DMS114 treated with DMSO at 0.1 percent for 48 hours (cell line): ENCODE measurements around the gene TRIM31.

Experiments
- DNase-seq: peaks from one replicate; lab custom pipeline; 2025; ENCODE audit not compliant: unreplicated experiment; lab: John Stamatoyannopoulos, UW

TRIM31 gene, protein sequence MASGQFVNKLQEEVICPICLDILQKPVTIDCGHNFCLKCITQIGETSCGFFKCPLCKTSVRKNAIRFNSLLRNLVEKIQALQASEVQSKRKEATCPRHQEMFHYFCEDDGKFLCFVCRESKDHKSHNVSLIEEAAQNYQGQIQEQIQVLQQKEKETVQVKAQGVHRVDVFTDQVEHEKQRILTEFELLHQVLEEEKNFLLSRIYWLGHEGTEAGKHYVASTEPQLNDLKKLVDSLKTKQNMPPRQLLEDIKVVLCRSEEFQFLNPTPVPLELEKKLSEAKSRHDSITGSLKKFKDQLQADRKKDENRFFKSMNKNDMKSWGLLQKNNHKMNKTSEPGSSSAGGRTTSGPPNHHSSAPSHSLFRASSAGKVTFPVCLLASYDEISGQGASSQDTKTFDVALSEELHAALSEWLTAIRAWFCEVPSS

DNA sequence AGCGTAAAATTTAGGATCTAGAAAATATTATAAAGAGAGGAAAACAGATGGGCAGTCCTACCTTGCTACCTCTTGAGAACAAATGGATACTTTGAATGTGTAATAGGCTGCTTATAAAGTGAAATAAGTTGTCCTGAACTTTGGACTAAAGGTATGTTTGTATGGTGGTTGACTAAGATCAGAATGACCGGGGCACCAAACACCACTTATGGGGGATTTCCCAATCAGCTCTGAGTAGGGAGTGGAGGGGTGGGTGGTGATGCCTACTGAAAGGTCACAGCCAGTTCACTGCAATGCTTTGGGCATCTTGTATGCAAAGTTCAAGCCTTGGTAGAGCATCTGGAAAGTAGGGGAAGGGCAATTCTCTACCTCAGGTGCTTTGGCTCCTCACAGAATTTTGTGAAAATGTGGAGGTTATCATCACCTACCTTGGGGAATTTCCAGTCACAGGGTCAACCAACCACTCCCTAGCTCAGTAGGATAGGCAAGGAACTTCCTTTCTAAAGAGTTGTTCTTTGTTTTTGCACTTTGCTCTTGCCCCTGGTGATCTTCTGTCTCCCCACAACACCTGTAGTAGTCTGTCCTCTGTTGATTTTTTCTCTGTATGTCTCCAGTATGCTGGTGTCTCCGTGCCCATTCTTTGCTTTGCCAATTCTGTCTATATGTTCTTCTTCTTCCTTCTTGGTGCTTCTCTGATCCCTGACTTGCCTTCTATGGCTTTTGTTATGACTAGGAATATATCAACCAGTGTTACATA is at the start of gene TRIM31:
Gene TRIM31, minus strand, starts transcription at position 88 of the 757 bp plus-strand sequence. CDS start 285 bp downstream, outside the sequence.
- DNase-seq = no peak

DNA sequence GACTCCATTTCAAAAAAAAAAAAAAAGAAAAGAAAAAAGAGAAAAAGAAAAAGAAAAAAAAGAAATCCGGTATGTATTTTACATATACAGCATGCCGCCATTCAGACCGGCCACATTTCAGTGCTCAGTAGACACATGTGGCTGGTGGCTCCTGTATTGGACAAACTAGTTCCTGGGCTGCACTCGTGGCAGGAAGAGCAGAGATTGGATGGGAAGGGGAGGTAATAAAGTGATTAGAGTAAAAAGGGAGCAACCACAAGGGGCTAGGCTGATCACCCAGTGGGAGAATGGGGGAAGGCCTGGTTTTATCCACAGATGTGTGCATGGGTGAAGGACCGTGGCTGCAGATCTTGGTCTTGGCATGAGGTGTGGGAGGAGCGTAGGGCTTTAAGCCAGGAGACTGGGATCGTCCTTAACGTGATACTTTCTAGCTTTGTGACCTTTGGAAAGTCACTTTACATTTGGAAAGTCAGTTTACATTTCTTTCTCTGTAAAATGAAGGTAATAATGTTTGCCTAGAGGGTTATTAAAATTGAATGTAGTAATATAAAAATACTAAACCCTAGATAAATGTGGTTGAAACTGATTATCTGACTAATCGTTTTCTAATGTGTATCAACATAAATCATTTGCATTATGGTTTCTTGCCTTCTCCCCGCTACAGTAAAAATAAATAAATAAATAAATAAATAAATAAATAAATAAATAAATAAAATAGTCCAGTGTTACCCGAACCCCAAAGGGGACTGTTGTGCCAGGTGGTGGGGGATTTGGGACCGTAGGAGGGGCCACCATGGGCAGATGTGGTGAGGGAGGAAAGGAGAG is 49.6 kb upstream of the TRIM31 start:
- DNase-seq = no peak

DNA sequence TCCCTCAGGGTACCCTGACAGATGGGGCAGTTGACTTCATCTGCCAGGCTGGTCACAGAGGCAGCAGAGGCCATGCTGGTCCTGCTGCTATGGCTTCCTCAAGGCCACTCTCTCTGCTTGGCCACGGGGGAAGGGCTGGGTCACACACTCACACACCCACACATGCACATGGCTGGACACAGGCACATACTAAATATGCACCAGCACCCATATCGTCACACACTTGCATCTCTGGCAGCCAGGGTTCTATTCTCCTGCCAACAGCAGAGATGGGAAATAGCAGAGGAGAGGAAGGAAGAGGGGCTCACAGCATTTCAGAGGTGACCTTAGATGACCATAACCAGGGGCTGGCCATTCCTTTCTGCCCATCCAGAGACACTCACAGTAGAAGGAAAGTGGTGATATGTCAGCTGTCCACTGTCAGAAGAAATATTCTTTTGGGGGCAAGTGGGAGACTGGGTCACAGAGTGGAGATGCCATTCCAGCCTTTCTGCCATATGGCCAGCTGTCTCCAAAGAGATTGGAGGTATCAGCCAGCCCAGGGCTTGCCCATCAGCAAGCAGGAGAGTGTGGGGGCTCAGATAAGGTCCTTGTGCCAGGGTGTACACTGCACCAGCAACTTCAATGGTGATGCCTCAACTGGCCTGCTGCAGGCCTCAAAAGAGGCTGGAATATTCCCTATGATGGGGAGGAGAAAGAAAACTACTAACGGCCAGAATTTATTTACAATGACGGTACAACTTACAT is 48.1 kb upstream of the TRIM31 start, which contains the start of gene TRIM10:
Gene TRIM10, minus strand, starts transcription at position 427 of the 747 bp plus-strand sequence. Its CDS starts 353 bp downstream, at position 74.
- DNase-seq = no peak

DNA sequence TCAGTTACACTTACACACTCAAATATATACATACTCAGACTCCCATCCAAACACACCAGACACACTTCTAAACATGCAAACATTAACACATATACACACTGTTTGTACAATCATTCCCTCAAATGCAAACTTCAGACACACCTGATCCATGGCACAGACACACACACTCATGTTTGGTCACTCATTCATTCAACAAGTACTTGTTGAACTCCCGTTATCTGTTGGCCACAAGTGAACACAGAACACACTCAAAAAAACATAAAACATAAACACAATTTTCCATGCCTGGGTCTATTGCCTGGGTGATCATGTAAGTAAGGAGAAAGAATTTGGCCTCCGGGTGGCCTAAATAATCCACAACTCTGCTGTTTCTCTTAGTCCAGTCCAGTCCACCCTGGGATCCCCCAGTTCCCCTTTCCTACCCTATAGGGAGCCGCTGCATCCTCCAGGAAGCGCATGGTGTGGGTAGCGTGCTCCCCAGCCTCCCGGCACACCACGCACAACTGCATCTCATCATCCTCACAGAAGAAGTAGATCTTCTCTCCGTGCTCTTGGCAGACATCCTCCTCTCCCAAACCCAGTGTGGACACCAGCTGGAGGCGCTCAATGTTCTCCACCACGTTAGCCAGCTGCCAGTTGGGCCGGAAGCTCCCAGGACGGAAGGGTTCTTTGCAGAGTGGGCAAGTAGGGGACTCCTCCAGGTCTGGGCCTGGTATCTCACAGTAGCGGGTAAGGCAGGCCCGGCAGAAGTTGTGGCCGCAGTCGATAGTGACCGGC is 47.3 kb upstream of the TRIM31 start:
- no peak for DNase-seq

DNA sequence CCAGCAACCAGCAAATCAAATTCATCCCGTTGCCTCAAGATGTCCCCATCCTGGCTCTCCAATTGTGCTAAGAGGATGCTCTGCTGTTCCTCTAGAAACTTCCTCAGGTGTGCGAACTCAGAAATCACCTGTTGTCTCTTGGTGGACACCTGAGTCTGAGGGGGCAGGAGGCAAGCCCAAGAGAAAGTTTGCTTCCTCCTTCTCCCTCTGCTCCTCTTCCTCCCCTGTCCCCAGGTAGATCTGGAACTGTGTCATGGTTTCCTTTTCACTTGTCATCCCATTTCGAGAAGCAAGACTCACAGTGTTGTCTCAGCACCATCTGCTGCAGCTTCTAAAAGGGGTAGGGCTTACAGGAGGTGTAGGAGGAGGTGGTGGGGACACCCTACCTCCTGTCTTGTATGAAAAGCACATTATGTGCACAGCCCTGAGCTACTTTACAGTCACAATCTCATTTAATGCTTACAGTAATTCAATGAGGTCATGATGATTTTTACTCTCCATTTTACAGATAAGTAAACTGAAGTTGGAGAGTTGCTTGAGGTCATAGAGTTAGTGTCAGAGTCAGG is 45.7 kb upstream of the TRIM31 start:
- no peak for DNase-seq

DNA sequence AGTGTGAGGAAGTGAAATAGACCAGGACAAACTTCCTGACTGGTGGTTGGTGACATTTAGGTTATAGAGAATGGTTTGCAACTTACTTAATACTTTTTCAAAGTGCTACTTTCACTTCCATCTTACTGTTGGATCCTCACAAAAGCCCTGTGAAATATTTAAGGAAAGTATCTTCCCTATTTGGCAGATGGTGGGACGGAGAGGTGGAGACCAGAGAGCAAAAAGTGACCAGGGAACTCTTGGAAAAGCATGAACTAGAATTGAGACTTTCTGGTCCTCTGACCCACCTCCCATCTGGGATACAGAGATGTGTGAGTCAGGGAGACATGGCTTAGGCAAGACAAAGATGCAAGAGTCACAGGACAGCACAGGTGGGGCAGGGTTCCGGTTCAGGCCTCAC is 45.1 kb upstream of the TRIM31 start:
- no peak for DNase-seq

DNA sequence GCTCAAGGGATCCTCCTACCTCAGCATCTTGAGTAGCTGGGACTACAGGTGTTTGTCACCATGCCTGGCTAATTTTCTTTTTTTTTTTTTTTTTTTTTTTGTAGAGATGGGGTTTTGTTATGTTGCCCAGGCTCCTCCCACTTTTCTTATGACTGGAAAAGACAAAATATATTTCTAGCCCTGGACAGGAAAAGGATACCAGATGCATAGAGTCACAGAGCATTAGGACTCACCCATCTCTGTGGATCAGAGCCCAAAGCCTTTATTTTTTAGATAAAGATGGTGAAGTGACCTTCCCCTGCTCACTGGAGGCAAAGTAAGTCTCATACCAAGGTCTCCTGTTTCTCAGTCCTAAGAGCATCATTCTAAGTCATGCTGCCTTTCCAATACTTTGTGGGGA is 44.7 kb upstream of the TRIM31 start:
- no peak for DNase-seq

DNA sequence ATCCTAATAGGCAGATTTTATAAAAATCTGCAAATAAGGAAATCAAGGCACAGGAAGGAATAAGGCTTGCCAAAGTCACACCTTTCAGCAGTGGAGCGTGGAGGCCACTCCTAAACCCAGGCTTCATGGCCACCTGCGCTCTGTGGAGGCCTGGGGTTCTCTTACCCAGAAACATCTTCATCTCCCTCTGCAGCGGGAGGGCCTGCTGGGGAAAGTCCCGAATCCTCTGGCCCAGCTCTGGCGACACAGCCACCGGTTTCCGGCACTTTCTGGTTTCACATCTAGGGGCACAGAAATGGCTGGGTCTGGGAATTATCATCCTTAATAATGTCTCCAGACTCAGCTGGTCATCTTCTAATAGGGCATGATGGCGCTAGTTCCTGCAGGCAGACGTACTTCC is 43.9 kb upstream of the TRIM31 start:
- DNase-seq = no peak

DNA sequence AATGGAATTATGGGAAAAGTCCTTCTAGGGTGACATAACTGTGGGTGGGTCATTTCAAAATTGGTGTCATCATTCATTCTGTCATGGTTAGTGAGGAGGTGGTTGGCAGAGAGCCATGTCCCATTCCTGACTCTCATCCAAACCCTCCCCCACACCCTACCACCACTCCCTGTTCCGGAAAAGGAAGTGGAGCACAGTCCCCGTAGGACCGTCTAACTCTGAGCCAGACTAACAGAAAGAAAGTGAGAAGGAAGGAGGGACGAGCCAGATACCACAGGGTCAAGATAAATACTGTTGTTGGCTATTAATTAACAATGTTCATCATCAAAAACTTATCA is 43.3 kb upstream of the TRIM31 start:
- DNase-seq = no peak

DNA sequence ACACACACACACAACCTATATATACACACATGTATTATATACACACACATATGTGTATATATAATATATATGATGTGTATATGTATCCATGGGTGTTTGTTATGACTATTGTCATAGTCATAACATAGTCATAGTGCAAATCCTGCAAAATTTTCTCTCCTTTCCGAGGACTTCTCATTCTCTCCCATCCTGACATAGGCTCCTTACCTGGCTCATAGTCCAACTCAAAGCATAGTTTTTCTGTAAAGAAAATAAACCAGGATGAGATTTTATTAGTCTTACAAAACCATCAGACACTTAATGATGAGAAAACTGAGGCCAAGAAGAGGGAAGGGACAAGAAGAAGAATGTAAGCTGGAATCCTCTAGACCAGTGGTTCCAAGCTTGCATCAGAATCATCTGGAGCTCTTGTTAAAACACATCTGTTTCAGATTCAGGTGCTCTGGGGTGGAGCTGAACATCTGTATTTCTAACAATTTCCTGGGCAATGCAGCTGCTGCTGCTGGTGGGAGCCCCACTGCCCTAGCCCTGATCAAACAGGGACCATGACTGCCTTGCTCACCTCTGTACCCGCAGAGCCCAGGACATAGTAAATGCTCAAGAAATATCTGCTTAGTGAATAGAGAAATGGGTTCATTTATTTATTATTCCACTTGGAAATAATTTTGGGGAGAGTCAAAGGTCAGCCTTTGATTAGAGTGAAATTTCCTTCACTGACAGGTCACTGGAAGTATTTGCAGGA is 42.8 kb upstream of the TRIM31 start:
- no peak for DNase-seq

DNA sequence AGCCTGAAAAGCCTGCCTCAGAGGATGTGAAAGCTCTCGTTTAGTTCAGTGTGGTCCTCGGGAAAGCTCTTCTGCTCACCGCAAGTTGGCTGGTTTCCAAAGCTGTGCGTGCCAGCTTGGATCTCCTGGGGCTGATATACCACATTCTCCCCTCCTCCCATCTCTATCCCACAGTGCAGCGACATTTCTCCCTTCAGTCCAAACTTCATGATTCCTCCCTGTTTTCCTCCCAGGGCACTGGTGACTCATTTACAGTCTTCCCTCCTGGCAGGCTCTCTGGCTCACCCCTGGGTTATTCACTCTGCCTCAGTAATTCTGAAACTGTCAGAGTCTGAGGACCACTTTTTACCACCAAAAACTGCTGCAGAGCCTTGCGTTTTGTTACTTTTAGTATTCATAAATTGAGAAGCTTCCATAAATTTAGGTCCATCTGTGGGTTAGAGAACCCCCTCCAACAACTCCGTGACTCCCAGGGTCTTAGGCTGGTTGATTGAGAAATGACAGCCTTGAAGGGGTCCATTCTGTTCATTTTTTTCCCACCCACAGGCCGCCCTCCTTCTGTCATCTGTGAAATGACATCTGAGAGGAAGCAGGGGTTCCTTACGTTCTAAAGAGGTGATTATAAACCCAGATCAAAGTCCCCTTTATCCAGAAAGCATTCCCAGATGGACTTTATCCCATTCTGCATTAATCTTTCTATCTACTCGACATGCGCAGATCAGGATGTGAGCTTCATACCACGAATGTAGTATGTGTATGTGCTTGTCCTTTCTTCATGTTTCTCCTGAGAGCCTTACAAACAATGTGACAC is 42.0 kb upstream of the TRIM31 start:
- DNase-seq = no peak

DNA sequence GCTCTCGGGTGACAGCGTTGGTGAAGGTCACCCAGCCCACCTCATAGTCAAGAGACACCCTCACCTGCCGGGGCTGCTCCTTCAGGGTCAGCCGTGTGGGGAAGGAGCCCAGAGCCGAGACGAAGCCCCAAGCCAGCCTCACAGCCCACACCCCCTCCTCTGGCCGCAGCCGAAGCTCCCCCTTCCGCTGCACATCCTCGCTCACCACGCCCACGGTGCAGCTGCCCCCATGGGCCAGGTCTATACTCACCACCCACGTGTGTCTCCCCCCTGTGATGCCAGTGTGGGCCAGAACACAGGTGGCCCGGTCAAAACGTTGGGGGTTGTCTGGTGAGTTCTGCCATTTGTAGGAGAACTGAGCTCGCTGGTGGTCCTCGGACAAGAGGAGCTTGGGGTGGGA is 41.2 kb upstream of the TRIM31 start:
- no peak for DNase-seq

DNA sequence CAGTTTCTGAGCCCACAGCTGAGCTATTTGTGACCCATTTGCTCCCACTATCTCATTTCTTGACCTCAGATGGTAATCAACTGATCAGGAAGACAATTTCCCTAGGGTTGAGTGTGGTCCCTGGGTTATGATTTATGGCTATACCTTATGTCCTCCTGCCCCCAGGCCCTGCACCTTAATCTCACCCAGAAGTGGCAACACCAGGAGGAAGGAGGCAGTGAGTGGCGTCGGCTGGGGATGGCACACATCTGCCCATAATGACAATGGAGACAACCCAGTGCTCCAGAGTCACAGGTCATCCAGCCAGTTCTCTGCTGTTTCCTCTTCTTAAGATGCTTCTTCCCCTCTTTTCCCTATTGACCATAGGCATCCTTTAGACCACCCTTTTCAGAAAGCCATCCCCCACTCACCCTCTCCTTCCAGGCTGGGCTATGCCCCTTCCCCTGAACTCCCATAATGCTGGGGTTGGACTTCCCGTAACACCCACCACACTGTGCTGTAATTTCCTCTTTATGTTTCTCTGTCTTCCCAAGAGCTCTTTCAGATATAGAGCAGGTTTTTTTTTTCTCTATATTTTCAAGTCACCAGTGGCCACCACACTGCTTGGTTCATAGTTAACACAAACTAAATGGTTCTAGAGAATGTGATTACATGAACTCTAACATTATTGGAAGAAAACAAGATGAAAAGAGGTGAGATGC is 40.2 kb upstream of the TRIM31 start:
- DNase-seq = no peak

DNA sequence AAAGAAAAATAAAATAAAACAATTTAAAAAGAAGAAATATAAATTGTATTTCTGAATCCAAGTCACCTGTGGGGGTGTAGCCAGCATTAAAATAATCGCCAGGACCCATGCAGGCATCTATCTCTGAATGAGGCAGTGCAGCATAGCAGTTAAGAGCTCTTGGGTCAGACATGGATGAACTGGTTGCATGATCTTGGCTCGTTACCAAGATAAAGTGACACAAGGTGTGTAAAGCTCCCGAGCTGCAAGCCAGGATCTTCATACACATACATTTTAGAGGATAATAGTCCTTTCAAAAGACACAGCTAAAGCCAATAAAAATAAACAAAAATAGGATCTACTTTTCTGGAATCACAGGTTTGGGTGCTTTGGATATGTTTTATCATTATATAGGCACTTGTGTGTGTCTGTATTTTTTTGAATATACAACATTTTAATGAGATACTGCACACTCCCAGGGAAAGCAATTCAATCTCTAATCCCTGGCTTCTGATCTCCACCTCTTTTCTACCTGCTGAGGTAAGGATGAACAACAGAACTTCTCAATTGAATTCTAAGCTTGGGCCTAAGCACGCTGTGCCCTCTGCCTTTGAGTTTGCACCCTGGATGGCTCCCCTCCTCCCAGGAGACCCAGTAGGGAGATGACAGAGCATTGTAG is 39.3 kb upstream of the TRIM31 start:
- DNase-seq = no peak

DNA sequence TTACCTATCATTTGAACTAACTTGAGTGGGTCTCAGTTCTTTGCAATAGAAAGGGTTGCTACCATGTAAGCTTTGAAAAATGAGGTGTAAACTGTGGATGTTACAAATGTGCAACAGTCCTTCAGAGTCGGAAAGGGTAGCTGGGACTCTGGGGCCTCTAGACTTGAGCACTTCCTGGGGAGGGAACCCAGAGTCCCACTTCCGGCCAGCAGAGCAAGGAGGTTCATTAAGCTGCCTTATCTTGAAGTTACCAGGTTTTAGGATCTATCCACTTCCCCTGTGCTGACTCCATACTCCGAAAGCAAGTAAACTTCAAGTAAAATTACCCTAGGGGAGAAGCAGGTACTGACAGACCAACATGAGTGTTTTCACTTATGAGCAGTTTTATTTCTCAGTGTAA is 38.7 kb upstream of the TRIM31 start:
- no peak for DNase-seq

DNA sequence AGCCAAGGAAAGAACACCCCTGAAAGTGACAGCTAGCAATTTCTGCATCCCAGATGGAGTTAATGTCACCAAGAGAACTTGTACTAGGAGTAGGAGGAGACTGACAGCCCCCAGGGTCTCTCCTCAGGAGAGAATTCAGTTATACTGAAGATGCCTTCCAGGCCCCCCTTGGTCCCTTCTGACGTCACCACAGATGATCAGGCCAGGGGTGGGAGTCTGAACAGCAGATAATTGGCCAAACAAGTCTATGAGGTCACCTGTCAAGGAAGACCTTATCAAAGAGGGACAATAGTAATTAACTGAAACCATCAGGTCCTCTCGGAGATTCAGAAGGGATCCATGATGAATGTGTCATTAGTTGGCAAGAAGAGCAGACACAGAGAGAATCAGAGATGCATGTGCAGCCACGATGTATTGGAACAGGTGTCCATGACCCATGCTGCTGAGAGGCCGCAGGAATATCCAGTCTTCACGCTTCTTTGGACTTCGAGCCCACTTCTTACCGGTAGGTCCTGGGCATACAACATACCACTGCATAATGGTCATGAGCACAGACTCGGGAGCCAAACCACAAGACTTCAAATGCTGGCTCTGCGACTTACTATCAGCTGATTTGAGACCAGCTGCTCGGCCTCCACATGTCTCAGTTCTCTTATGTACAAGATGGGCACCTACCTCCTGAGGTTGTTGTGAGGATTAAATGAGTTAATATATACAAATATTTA is 37.9 kb upstream of the TRIM31 start:
- DNase-seq = no peak
